ENCODE data around the gene ANKRD2.

ANKRD2 gene

DNA sequence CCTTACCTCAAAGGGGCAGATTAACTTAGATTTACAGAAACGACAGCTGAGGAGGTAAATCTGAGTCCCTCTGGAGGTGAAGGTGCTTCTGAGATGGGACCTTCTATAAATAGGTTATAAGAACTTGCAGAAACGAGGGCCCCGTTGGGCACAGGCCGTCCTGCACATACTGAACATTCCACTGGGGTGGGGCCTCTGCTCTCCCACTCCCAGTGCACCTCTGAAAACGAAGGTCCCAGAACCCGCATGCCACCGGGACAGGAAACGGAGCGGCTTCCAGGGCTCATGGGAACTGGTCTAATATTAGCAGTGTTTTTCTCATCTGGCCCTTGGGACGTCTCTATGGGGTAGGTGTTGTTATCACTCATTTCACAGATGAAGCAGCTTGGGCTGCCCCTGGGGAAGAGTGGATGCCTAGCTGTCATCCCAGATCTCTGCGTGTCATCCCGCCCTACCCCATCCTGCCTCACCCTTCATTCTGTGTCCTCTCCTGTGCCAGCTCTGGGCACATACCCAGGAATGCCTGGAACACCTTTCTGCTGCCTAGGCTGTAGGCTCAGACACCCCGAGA is 36.5 kb downstream of the ANKRD2 start:
- H3K4me1 ChIP-seq (ENCODE audit: control insufficient read depth, insufficient read depth, low read length): no peaks in the 10 kb centered on the region
- H3K9ac ChIP-seq (ENCODE audit: low read depth, low read length): no peak overlapping the region
- no peaks in the 10 kb centered on the region for H3K36me3 ChIP-seq (ENCODE audit: insufficient read depth, low read length)
- H3K9me3 ChIP-seq (replicated peaks; ENCODE audit: low read length): no peaks in the 10 kb centered on the region
- no peaks in the 10 kb centered on the region for H3K27me3 ChIP-seq (ENCODE audit: control insufficient read depth, insufficient read depth, low read length)
- no peak overlapping the region for H3K4me2 ChIP-seq (ENCODE audit: low read length)
- no peak overlapping the region for H3K4me3 ChIP-seq (ENCODE audit: low read length)

DNA sequence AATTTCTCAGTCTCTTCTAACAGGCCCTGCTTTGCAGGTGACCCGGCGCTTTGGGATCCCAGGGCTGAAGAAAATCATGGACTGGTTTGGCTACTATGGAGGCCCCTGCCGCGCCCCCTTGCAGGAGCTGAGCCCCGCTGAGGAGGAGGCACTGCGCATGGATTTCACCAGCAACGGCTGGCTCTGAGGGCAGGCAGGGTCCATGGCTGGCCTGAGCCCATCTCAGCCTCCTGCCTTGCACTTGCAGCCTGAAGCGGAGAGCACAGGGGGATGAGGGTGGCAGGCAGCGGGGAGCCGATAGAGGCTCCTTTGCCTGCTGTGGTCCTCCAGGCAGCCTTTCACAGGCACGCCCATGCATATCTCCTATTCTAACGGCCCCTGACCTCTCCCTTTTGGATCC is 38.9 kb downstream of the ANKRD2 start:
- Histone ChIP-seq H3K36me3 (ENCODE audit: insufficient read depth, low read length) (no peaks in the 10 kb centered on the region), H3K27me3 (ENCODE audit: control insufficient read depth, insufficient read depth, low read length) (no peaks in the 10 kb centered on the region), H3K9me3 (replicated peaks; ENCODE audit: low read length) (no peaks in the 10 kb centered on the region), H3K9ac (ENCODE audit: low read depth, low read length) (no peak overlapping the region), H3K4me1 (ENCODE audit: control insufficient read depth, insufficient read depth, low read length) (no peaks in the 10 kb centered on the region), H3K4me3 (ENCODE audit: low read length) (no peak overlapping the region), H3K4me2 (ENCODE audit: low read length) (no peak overlapping the region)

DNA sequence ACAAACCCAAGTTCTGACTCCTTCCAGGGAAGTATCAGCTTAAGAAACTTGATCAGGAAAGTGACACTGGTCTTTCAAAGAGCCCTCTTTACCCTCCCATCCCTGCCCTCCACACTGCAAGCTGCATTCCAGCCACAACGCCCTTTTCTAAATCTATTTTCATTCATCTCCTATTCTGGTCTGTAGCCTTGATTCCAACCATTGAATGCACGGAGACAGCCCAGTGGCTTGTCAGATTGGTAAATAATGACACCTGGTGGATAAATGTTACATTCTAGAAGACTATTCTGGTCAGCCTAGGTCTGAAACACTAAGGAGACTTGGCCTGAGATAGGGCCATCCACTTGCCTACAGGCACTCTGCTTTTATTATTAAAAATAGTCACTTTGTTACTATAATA is 39.8 kb downstream of the ANKRD2 start:
- Histone ChIP-seq H3K4me2 (ENCODE audit: low read length) (no peak overlapping the region), H3K9me3 (replicated peaks; ENCODE audit: low read length) (no peaks in the 10 kb centered on the region), H3K9ac (ENCODE audit: low read depth, low read length) (no peak overlapping the region), H3K36me3 (ENCODE audit: insufficient read depth, low read length) (no peaks in the 10 kb centered on the region), H3K4me3 (ENCODE audit: low read length) (no peak overlapping the region), H3K27me3 (ENCODE audit: control insufficient read depth, insufficient read depth, low read length) (no peaks in the 10 kb centered on the region), H3K4me1 (ENCODE audit: control insufficient read depth, insufficient read depth, low read length) (no peaks in the 10 kb centered on the region)

DNA sequence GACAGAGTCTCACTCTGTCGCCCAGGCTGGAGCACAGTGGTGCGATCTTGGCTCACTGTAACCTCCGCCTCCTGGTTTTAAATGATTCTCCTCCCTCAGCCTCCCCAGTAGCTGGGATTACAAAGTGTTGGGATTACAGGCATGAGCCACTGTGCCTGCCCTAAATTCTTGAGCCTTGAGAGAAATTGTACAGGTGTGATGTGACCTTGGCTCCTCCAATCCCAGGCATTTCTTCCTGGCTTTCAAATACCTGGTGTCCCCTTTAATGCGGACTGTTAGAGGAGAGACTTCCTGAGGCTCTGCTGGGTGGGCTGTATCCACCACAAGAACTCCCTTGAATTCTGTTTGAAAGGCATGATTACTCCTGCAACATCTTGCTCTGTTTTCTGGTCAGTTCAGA is 45.7 kb downstream of the ANKRD2 start:
- H3K4me3 ChIP-seq (ENCODE audit: low read length): no peak overlapping the region
- no peaks in the 10 kb centered on the region for H3K36me3 ChIP-seq (ENCODE audit: insufficient read depth, low read length)

DNA sequence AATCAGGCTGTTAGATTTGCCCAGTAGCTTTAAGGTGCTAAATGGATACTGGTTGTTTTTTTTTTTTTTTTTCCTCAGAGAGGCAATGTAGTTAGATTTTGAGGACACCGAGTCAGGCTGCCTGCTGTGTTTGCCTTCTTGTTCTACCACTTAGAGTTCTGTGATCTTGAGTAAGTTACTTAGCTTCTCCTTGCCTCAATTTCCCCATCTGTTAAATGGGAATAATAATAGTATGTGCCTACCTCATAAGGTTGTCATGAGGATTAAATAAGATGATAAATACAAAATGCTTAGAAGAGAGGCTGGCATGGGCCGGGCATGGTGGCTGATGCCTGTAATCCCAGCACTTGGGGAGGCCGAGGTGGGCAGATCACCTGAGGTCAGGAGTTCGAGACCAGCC is 46.2 kb downstream of the ANKRD2 start:
- Histone ChIP-seq H3K9ac (ENCODE audit: low read depth, low read length) (no peak overlapping the region), H3K9me3 (replicated peaks; ENCODE audit: low read length) (no peaks in the 10 kb centered on the region), H3K36me3 (ENCODE audit: insufficient read depth, low read length) (no peaks in the 10 kb centered on the region), H3K4me1 (ENCODE audit: control insufficient read depth, insufficient read depth, low read length) (no peaks in the 10 kb centered on the region), H3K4me2 (ENCODE audit: low read length) (no peak overlapping the region), H3K4me3 (ENCODE audit: low read length) (no peak overlapping the region), H3K27me3 (ENCODE audit: control insufficient read depth, insufficient read depth, low read length) (no peaks in the 10 kb centered on the region)

More for the DNA sequence above, 45.7 kb downstream of the ANKRD2 start:
- Histone ChIP-seq H3K27me3 (ENCODE audit: control insufficient read depth, insufficient read depth, low read length) (no peaks in the 10 kb centered on the region), H3K9me3 (replicated peaks; ENCODE audit: low read length) (no peaks in the 10 kb centered on the region), H3K9ac (ENCODE audit: low read depth, low read length) (no peak overlapping the region), H3K4me2 (ENCODE audit: low read length) (no peak overlapping the region), H3K4me1 (ENCODE audit: control insufficient read depth, insufficient read depth, low read length) (no peaks in the 10 kb centered on the region)

DNA sequence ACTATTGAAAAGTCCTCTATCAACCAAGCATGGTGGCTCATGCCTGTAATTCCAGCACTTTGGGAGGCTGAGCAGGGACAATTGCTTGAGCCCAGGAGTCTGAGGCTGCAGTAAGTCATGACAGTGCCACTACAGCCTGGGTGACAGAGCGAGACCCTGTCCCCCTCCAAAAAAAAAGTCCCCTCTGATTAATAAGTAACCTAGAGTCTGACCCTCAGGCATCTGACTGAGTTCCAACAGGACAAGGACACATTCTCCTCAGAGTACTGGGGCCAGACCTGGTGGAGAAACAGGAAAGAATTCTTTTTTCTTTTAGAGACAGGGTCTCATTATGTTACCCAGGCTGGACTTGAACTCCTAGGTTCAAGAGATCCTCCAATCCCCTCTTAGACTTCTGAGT is 50.7 kb downstream of the ANKRD2 start:
- Histone ChIP-seq H3K9me3 (replicated peaks; ENCODE audit: low read length) (no peaks in the 10 kb centered on the region), H3K4me3 (ENCODE audit: low read length) (no peak overlapping the region), H3K9ac (ENCODE audit: low read depth, low read length) (no peak overlapping the region), H3K27me3 (ENCODE audit: control insufficient read depth, insufficient read depth, low read length) (no peaks in the 10 kb centered on the region), H3K4me1 (ENCODE audit: control insufficient read depth, insufficient read depth, low read length) (no peaks in the 10 kb centered on the region), H3K36me3 (ENCODE audit: insufficient read depth, low read length) (no peaks in the 10 kb centered on the region), H3K4me2 (ENCODE audit: low read length) (no peak overlapping the region)

DNA sequence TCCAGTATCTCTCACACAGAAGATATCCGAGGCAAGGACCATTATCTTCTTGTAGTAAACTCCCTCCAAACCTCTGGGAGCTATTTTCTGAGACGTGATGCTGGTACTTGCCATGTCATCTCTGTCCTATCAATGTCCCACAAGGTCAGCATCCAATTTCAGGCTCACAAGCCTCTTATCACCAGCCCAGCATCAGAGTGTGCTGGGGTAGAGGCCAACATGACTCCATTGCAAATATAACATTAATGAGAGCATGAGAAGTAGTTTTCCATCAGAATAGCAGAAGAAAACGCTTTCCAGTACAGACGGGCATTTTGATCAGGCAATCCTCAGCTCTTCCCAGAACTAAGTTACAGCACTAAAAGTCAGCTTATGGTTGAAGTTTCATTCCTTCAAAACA is 55.2 kb downstream of the ANKRD2 start:
- Histone ChIP-seq H3K36me3 (ENCODE audit: insufficient read depth, low read length) (no peaks in the 10 kb centered on the region), H3K9me3 (replicated peaks; ENCODE audit: low read length) (no peaks in the 10 kb centered on the region), H3K9ac (ENCODE audit: low read depth, low read length) (no peak overlapping the region), H3K4me3 (ENCODE audit: low read length) (no peak overlapping the region), H3K27me3 (ENCODE audit: control insufficient read depth, insufficient read depth, low read length) (no peaks in the 10 kb centered on the region), H3K4me1 (ENCODE audit: control insufficient read depth, insufficient read depth, low read length) (peaks cover 5% of the 10 kb centered on the region), H3K4me2 (ENCODE audit: low read length) (no peak overlapping the region)

DNA sequence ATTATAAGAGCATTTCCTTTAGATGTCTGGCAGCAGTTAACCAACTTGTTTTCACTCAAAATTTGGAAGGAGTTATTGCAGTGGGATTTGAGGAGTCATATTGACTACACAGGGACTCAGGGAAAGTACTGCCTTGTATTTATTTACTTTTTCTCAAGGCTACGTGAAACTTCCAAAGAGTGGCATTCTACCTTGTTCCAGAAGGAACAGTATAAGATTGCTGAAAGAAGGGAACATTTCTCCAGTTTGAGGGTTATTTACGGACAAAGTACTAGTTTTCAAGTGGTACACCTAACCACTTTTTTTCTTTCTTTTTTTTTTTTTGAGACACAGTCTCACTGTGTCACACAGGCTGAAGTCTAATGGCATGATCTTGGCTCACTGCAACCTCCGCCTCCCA is 55.6 kb downstream of the ANKRD2 start:
- no peaks in the 10 kb centered on the region for H3K27me3 ChIP-seq (ENCODE audit: control insufficient read depth, insufficient read depth, low read length)
- no peak overlapping the region for H3K4me3 ChIP-seq (ENCODE audit: low read length)
- H3K36me3 ChIP-seq (ENCODE audit: insufficient read depth, low read length): no peaks in the 10 kb centered on the region
- H3K4me1 ChIP-seq (ENCODE audit: control insufficient read depth, insufficient read depth, low read length): peaks cover 5% of the 10 kb centered on the region
- no peak overlapping the region for H3K4me2 ChIP-seq (ENCODE audit: low read length)
- no peaks in the 10 kb centered on the region for H3K9me3 ChIP-seq (replicated peaks; ENCODE audit: low read length)
- H3K9ac ChIP-seq (ENCODE audit: low read depth, low read length): no peak overlapping the region

DNA sequence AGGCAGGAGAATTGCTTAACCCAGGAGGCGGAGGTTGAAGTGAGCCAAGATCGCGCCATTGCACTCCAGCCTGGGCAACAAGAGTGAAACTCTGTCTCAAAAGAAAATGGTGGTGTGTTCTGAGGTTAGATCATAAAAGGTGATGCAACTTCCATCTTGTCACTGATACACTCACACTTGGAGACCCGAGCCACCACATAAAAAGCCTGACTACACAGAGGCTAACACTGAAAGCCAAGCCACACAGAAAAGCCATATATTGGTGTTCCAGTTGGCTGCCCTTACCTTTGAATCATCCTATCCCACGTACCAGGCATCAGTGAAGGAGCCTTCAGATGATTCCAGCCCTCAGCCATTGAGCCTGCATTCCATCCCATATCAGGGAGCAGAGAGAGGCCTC is 56.7 kb downstream of the ANKRD2 start:
- Histone ChIP-seq H3K27me3 (ENCODE audit: control insufficient read depth, insufficient read depth, low read length) (no peaks in the 10 kb centered on the region), H3K4me1 (ENCODE audit: control insufficient read depth, insufficient read depth, low read length) (peaks cover 10% of the 10 kb centered on the region), H3K36me3 (ENCODE audit: insufficient read depth, low read length) (no peaks in the 10 kb centered on the region), H3K4me3 (ENCODE audit: low read length) (no peak overlapping the region), H3K9ac (ENCODE audit: low read depth, low read length) (no peak overlapping the region), H3K4me2 (ENCODE audit: low read length) (no peak overlapping the region), H3K9me3 (replicated peaks; ENCODE audit: low read length) (no peaks in the 10 kb centered on the region)

DNA sequence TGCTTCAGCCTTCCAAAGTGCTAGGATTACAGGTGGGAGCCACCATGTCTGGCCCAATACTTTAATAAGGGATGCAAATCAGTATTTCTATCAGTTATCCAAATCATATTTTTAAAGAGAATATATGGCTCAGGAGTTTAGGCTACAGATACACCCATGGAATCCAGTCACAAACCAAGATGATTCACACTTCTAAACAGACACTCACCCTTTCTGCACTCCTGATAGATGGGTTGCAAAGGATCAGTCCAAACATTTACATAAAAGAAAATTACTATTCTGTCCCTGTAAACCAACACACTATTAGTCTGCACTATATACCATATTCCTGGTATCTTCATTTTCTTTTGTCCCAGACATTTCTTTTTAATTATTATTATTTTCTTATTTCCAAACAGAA is 58.5 kb downstream of the ANKRD2 start:
- H3K36me3 ChIP-seq (ENCODE audit: insufficient read depth, low read length): no peaks in the 10 kb centered on the region
- no peaks in the 10 kb centered on the region for H3K27me3 ChIP-seq (ENCODE audit: control insufficient read depth, insufficient read depth, low read length)
- peaks cover 10% of the 10 kb centered on the region for H3K4me1 ChIP-seq (ENCODE audit: control insufficient read depth, insufficient read depth, low read length)
- H3K4me3 ChIP-seq (ENCODE audit: low read length): no peak overlapping the region
- no peak overlapping the region for H3K4me2 ChIP-seq (ENCODE audit: low read length)
- H3K9ac ChIP-seq (ENCODE audit: low read depth, low read length): no peak overlapping the region
- H3K9me3 ChIP-seq (replicated peaks; ENCODE audit: low read length): no peaks in the 10 kb centered on the region

DNA sequence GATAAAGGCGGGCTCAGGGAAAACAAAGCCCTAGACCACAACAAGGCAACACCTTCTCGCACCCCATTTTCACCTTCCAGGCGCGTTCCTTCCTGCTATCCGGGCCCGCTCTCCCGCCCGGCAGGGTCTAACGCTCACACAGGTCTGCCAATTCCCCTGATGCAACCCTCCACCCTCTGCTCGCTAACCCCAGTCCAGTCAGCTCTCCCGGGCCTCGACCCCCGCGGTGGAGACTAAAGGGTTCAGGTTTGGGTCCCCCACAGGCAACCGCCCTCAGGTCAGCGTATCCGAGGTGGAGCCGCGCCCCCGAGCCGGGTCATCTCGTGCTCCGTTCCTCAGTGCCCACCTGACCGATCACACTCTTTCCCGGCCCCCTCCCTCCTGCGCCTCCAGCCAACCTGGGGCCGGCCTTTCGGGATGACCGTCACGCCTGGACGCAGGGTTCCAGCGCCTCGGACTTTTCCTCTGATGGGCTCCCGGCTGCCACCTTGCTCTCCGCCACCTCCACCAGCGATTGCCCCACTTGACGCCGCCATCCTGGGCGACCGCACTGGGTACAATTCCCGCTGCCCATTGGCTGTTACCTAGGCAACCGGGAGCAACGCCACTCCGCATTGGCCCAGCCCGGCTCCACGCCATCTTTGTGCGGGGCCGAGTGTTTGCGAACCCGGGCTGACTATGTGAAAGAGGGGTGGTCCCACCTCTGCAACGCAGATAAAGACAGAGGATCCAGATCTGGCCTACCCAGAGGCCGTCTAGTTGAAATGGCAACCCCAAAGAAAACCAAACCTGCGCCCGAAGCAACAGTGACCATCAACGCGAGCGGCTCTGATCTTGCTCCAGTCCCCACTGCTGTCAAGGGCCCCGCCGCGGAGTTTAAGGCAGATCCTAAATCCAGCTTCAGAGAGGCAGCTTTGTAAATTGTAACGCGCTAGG is 60.6 kb downstream of the ANKRD2 start, which contains the start of gene MORN4:
Gene MORN4 (minus strand): TSS at position 552 of the 936 bp plus-strand sequence. CDS start 13,847 bp downstream, outside the sequence.
- Histone ChIP-seq H3K4me3 (ENCODE audit: low read length) (peak within 1 kb of the TSS; percentile 92), H3K4me2 (ENCODE audit: low read length) (peak within 1 kb of the TSS; percentile 97), H3K9ac (ENCODE audit: low read depth, low read length) (peak within 1 kb of the TSS; percentile 79), H3K27me3 (ENCODE audit: control insufficient read depth, insufficient read depth, low read length) (no peaks in the 10 kb centered on the region), H3K4me1 (ENCODE audit: control insufficient read depth, insufficient read depth, low read length) (peaks cover 10% of the 10 kb centered on the region), H3K9me3 (replicated peaks; ENCODE audit: low read length) (no peaks in the 10 kb centered on the region), H3K36me3 (ENCODE audit: insufficient read depth, low read length) (no peaks in the 10 kb centered on the region)
